ENCODE data around the gene TCF7L2.

TCF7L2 gene

DNA sequence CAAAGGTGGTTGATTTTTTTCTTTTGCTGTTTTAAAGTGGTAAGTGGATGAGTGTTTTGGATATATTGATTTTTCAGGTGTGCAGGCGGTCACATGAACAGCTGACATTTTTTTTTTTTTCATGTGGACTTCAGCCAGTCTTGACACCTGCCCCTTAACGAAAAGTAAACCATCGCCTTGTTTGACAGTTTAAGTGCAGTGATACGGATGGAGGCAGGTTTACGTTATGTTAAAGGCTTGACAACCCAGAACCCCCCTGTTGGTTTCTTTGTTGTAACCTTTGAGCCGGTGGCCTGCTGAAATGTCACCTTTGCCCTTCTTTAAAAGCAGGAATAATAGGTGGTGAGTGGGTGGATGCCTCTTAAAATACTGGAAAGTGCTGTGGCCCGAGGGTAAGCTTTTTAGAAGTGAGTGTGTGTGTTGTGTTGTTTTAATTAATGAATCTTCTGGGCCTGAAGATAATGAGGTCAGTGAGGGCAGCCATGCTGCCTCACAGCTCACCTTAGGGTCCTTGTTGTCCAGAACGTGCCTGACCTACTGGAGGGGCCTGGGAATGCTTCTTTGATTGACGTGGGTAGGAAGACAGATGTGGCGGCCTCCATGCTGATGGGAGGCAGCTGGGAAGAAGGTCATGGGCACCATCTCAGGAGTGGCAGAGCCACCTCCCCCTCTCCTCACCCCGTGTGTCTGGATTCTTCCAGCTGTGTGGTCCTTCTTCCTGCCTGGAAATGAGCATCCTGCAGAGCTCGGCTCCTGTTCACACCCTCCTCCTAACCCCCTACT, 69.8 kb downstream of the TCF7L2 start:
- DNase-seq (ENCODE audit: extremely low read depth in 1 of 2, low read depth in 1 of 2), result no peak

DNA sequence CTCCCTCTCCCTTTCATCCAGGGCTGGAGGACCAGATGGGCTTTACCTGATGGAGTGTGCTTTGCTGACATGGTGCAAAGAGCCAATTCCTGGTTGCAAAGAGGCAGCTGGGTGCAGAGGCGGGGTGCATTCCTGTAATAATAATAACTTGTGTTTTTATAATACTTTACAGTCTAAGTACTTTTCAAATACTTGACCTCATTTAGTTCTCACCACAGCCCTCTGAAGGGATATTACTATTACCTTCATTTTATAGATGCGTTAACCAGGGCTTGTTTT, 70.4 kb downstream of the TCF7L2 start:
- DNase-seq (ENCODE audit: extremely low read depth in 1 of 2, low read depth in 1 of 2), result no peak

DNA sequence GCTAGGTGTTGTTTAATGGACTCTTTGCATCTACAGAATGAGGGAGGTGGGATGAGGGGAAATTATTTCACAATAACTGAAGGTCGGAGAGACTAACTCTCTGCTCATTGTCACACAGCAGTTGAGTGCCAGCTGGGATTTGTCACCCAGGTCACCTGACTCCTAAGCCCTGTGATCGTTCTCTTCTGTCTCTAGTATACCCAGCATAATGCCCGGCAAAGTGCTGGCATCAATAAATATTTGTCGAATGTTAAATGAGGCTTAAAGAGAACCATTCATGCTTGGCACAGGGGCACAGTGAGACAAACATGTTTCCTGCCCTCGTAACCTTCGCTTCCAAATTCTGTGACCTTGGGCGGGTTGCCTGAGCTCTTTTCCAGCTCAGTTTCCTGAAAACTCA, 70.8 kb downstream of the TCF7L2 start:
- no peak for DNase-seq (ENCODE audit: extremely low read depth in 1 of 2, low read depth in 1 of 2)

DNA sequence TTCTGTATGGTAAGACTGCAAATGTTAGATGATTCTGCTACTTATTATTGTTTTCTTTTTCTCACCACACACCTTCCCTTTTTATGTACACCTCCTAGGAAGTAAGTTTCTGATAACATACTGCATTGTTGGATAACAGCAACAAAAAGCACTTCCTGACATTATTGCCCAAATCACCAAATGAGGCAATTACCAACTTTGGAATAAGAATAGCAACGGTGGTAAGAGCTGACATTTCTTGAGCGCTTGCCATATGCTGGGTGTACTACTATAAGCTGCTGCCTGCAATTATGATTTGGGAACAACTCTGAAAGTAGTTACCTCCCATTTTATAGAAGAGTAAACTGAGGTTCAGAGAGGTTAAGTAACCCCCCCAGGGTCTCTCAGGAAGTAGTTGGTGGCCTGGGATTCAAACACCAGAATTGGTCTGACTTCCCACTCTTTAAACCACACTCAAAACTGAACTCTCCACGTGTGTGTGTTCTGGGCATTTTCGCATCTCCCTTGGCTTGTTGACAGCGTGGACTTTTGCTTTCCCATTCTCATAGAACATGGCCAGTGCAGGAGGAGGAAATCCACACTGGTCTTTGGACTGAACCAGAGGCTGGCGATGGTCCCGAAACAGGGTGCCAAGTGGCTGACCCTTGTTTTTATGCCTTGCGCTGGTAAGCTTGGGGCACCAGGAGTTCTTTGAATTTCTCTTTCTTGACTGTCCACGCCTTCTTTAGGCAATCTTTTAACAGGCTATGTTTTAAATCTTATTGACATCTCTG, 71.4 kb downstream of the TCF7L2 start:
- no peak for DNase-seq (ENCODE audit: extremely low read depth in 1 of 2, low read depth in 1 of 2)

DNA sequence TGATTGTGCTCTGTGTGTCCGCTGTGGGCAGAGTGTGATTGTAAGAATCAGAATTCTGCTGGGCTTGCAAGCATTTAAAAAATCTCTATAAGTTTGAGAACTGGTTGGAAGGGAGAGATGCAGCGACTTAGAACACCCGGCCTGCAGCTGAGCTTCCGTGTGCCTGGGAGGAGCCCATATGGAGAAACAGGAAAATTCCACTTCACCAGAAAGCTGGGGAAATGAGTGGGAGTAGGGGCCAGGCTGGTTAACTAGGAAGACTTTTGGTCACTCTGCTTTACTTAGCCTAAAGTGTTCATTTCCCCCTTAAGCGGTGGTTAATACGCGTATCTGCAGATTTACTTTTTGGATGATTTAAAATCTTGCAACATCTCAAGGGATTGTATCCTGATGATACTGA, 72.2 kb downstream of the TCF7L2 start:
- DNase-seq (ENCODE audit: extremely low read depth in 1 of 2, low read depth in 1 of 2), result no peak

DNA sequence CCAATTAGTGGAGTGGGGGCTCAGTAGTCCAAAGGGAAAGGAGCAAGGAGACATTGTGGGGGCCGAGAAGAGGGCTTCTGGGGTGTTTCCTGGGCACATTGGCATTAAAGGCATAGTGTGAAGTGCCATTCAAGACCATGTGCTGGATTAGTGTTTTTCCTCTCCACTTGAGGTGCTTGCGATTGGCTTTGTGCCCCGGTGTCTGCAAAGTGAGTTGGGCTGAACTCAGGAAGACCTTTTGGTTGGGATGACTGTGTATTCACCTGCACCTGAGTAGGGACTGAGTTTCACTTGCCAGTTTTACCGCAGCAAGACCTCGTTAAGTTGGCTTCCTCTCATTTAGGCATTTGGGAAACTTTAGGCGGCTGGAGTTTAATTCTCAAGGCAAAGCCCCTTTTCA, 73.0 kb downstream of the TCF7L2 start:
- no peak for DNase-seq (ENCODE audit: extremely low read depth in 1 of 2, low read depth in 1 of 2)

DNA sequence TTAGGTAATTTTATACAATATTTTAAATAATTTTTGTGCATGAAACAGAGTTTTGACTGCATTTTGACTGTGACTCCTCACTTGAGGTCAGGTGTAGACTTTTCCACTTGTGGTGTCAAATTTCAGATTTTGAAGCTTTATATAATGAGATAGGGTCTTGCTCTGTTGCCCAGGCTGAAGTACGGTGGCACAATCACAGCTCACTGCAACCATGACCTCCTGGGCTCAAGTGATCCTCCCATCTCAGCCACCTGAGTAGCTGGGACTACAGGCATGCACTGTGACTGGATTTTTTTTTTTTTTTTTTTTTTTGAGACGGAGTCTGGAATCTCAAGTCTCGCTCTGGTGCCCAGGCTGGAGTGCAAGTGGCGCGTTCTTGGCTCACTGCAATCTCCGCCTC, 74.9 kb downstream of the TCF7L2 start:
- DNase-seq (ENCODE audit: extremely low read depth in 1 of 2, low read depth in 1 of 2), result no peak

DNA sequence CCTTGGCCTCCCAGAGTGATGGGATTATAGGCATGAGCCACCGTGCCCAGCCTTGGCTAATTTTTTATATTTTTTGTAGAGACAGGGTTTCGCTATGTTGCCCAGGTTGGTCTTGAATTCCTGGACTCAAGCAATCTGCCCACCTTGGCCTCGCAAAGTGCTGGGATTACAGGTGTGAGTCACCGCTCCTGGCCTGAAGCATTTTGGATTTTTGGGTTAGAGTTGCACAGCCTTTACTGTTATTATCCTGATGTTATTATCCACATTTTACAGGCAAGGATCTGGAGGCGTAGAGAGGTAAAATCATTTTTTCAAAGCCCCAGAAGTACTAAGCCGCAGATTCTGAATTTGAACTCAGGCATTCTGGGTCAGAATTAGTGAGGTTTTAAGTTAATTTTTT, 75.4 kb downstream of the TCF7L2 start:
- no peak for DNase-seq (ENCODE audit: extremely low read depth in 1 of 2, low read depth in 1 of 2)

DNA sequence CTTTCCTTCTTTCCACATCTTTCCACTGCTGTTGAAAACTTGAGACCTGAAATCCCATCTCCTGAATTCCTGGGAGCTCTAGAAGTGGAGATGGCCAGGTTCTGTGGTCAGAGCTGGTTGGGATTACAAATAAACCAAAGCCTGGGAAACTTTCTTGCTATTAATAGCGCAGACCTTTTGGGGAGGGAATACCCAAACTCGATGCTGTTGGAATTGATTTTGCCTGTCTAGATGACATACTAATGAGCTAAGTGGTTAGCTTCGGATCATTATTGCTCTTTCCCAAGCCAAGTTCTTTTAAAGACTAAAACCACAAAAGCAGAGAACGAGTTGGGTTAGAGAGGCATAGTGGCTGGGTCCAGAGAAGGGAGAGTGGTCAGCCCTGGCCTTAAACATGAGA, 76.6 kb downstream of the TCF7L2 start:
- DNase-seq (ENCODE audit: extremely low read depth in 1 of 2, low read depth in 1 of 2), result no peak

DNA sequence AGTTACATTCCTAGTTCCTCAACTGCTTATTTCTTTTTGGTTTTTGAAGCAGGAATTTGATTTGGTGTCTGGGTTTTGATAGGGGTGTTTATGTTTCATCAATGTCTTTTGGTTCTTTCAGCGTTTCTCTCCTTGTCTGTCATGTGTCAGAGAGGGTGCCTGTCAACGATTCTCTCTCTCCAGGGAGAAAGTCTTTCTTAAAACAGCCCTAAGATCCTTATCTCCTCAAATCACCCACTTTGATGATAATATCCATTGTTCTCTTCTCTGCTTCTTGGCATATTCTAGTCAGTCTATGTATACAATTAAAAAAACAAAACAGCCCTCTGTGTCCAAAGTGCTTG, 77.2 kb downstream of the TCF7L2 start:
- DNase-seq (ENCODE audit: extremely low read depth in 1 of 2, low read depth in 1 of 2), result no peak

DNA sequence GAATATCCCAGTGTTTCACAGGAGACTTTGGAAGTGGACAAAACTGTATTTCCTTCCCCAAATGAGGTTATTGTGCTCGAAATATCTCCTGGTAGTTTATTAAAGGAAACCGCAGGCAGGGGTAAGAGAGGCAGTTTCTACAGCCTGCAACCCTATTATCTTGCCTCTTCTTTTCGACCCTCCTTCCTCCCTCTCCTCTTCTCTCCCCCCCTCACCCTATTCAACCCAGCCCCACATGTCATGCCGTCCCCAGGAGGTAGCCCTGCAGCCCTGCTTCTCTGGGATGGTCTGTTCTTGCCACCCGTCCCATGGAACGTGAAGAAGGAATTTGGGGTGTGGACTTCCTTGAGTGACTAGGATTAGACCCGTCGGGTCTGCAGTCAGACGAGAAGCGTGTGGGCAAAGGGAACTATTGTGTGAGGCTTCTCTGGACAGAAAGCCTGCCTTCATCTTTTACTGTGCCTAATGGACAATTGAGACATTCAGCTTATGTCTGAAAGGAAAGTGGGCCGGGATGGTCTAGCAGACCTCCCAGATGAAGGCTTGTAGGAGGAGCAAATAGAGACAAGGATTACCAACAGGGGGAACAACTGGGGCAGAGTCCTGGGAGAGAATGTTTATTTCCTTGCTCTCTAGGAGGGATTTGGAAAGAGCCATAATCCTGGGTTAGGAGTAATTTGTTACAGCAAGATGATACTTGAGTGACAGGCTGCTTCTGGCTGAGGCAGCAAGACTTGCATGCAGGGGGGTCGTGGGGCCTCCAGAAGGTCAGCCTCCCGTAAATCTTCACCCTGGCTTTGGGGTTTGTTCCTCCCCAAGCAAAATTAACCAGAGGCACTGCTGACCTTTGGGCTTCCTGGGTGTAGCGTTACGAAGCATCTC, 77.8 kb downstream of the TCF7L2 start:
- DNase-seq (ENCODE audit: extremely low read depth in 1 of 2, low read depth in 1 of 2), result no peak

DNA sequence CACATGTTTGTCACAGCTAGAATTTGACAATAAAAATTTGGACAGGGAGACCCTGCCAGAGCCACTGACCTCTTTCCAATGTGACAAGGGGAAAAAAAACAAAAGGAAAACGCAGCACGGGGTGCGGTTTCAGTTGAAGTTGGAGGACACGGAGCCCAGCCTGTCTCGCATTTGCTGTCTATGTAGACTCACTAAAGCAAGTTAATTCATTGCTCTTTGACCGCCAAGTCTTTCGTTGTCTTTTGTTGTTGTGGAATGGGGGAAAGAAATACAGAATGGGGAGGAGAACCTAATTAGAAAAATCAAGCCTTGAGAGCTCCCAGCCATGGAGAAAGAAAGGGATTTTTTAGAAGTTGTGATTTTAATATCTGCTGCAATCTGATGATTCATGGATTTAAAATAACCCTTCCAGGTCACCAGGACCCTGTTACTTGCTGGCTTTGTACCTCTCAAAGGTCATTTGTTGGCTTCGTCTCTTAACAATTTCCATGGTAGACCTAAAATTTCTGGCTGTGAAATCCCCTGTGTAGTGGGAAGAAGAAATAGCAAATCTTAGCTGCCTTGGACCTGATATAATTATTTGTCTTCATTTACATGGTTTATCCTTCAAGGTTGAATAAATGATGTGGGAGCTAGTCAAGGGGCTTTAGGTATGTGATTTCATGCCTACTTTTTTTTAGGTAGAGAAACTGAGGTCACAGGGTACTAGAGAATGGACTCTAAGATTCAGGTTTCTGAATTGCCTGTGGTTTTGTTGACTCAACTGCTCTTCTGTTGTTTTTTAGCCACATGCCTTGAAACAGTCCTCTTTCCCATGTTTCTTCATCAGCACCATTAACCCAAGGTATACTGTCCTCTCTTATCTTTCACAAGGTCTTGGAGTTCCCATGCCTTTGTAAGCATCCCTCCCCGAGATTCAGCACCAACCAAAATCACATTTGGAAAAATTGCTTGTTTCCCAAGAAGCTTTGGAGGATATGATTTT, 78.7 kb downstream of the TCF7L2 start:
- no peak for DNase-seq (ENCODE audit: extremely low read depth in 1 of 2, low read depth in 1 of 2)

DNA sequence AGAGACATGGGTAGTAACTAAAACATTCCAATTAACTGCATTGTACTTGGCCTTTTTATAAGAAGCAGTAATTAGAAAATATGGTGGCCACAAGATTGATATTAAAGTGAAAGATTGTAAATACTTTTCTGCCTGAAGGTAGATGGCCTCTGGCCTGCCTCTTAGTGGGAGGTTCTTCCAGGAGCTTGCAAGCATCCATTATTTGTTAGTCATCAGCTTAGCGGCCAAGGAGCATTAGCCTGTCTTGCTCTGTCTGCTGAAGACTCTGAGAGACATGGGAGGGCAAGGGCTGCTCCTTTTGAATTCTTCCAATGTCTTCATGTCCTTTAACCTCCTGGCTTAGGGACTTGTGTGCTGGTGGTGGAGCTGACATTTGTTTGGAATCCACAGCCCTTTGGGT, 80.4 kb downstream of the TCF7L2 start:
- DNase-seq (ENCODE audit: extremely low read depth in 1 of 2, low read depth in 1 of 2), result no peak

DNA sequence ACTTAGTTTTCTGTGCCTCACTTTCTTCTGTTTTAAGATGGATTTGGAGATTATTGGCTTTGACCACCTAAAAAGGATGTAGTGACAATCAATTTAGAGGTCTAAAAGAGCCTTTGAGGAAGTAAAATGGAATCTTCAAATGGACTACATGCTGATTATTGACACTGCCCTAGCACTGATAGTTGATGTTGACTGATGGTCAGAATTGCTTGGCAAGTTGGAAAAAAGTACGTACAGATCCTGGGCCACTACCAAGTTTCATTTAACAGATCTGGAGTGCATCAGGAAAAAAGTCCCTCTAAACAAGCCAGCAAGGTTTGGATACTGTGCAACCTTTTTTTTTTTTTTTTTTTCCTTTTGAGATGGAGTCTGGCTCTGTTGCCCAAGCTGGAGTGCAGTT, 81.1 kb downstream of the TCF7L2 start:
- no peak for DNase-seq (ENCODE audit: extremely low read depth in 1 of 2, low read depth in 1 of 2)

DNA sequence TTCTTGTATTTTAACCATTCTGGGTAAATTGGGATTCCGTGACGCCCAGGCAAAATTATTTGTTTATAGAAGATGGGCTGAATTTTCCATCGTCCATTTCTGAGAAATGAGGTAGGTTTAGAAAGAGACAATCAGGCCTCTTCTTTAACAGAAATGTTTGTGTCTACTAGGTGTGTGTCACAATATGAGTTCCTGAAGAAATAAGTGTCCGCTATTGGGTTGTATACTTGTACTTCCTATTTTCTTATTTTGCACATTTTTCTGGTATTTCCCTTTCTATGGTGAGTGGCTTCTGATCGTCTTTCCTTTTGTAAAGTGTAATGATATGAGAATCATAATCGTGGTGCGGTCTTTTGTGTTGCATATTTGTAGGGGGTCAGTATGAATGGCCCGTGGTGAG, 83.9 kb downstream of the TCF7L2 start:
- no peak for DNase-seq (ENCODE audit: extremely low read depth in 1 of 2, low read depth in 1 of 2)

DNA sequence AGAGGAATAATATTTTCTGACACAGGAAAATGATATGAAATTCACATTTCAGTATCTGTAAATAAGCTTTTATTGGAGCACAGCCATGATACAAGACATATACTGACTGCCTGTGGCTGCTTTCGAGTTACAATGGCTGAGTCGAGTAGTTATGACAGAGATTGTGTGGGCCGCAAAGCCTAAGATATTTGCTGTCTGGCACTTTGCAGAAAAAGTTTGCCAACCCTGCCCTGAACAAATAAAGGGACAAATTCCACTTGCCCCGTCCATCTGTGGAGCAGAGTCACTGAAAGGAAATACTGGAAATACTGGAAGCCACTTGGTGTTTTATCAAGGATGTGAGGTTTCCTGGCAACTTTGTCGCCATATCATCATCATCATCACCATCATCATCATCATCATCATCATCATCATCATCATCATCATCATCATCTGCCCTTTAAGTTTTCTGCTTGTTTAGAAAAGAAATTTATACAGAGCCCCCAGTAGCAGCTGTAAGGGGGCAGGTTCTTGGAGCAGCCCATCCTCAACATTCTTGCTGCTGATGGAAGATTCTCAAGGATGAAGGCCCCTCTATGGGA, 85.8 kb downstream of the TCF7L2 start:
- no peak for DNase-seq (ENCODE audit: extremely low read depth in 1 of 2, low read depth in 1 of 2)

DNA sequence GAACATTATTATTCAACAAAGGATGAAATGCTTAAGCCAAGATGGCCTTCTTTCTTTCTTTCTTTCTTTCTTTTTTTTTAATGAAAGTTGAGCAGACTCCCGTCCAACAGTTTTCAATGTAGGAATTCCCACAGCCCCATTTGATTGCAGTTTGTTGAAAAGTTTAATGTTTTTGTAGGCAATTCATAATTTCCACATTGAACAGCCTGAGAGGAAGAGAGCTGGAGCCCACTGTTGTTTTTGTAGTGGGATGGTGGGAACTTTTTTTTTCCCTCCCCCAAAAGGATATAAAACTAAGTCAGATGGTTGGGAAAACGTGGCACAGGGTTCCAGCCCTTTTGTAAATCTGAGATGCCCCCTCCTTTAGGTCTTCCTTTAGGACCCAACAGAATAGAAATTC, 86.6 kb downstream of the TCF7L2 start:
- no peak for DNase-seq (ENCODE audit: extremely low read depth in 1 of 2, low read depth in 1 of 2)

DNA sequence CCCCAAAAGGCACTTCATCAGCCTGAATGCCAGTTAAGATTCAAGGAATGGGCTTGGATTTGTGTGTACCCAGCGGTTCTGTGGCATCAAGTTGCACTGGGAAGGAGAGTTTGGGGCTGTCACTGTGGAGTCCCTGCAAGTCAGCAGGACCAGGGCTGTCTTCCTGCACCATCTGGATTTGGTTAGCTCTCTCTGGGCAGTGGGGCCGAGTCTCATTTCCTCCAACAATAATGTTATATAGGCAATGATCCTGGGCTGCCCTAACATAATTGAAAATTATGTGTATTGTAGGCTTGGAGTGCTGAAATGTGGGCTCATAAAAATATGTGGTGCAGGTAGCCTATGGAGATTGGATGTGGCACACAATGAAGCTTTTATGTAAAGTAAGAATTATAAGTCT, 87.2 kb downstream of the TCF7L2 start:
- no peak for DNase-seq (ENCODE audit: extremely low read depth in 1 of 2, low read depth in 1 of 2)

DNA sequence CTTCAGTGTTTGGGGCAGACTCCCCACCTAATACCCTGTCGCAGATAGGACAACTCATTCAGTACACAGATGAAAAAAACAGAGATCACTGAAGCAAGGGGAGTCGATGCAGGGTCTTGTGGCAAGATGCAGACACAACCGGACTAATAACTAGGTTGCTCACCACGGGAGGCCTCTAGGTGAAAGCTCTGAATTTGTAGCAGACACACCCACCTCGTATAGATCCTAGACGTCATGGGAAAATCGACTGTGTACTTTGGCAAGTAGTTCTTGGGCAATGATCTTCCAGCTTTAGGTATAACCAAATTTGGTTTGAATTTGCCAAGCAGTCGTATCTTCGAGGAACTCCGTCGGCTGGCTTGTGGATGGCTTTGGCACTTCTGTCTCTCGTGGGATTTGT, 88.1 kb downstream of the TCF7L2 start:
- no peak for DNase-seq (ENCODE audit: extremely low read depth in 1 of 2, low read depth in 1 of 2)

DNA sequence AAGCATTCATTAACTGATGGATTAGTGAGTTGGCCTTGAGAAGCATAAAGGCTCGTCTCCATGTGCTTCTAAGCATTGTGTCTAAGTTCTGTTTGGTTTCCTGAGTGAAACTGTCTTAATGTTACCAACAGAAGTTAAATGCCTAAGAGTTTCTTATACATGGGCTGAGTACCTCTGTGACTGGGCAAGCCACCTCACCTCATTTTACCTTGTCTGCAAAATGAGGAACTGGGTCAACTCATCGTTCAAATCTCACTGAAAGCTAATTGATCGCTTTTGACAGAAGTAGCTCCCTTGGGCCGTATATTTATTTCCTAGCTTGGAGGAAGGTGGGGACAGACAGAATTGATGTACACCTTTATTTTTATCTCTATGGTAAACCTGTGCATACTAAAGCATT, 88.9 kb downstream of the TCF7L2 start:
- DNase-seq (ENCODE audit: extremely low read depth in 1 of 2, low read depth in 1 of 2), result no peak

Data from activated CD8-positive, alpha-beta memory T cell treated with anti-CD3 and anti-CD28 coated beads for 1 hour (primary cell).